Effector memory CD8-positive, alpha-beta T cell (primary cell): ENCODE results near the gene ROR1.
"Not testable (repeated sequence)": the region's sequence is repeated elsewhere in the genome, so short reads cannot be mapped to it uniquely, and the experiment has no call there.

ENCODE experiments used
- ATAC-seq: fragments of 150-1000 bp; cut with Tn5 transposase; replicated peaks from 2 replicates; pipeline ENCODE4 v1.10.0; 2021; ENCODE audit warnings: mild to moderate bottlenecking, moderate library complexity
- DNase-seq, 3 experiments: peaks; one replicate each; pipeline ENCODE4 v3.0.0; 2021
- H3K27ac Mint-ChIP-seq, 2 donors: one replicate each; pipeline ENCODE4 v1.8.0; 2022; ENCODE audit warnings: mild to moderate bottlenecking in 2 of 2, mixed read lengths in 2 of 2, moderate library complexity in 2 of 2
- H3K27me3 Mint-ChIP-seq, 2 donors: one replicate each; pipeline ENCODE4 v1.8.0; 2022; ENCODE audit warnings: mixed read lengths in 2 of 2
- H3K36me3 Mint-ChIP-seq: one replicate; pipeline ENCODE4 v1.8.0; 2022; ENCODE audit warnings: mild to moderate bottlenecking, moderate library complexity, mixed read lengths; ENCODE audit not compliant: insufficient read depth
- H3K4me1 Mint-ChIP-seq, 2 donors: one replicate each; pipeline ENCODE4 v1.8.0; 2022; ENCODE audit warnings: low read depth in 2 of 2, mixed read lengths in 2 of 2
- H3K4me3 Mint-ChIP-seq, 2 donors: one replicate each; pipeline ENCODE4 v1.8.0; 2022; ENCODE audit warnings: mild to moderate bottlenecking in 2 of 2, mixed read lengths in 2 of 2, moderate library complexity in 2 of 2
- H3K9me3 Mint-ChIP-seq, 2 donors: one replicate each; pipeline ENCODE4 v1.8.0; 2022; ENCODE audit warnings: mixed read lengths in 2 of 2

Gene ROR1

DNA sequence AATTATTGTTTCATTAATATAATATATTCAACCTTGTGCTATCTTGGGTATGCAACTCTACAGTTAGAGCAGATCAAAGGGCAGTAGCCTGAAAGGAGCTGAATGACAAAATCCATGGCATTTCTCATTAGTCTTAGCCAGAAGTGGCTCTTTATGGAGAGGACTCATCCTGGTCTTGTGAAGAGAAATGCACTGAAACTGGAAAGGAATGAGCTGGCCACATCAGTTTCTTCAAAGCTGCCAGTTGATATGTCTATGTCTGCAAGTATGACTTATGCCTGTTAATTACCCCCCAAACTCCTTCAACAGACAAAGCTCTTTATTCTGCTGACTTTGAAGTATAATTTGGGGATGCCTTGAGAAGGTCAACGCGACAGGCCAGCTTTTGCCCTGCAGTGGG is 310.6 kb downstream of the ROR1 start:
- H3K4me3 Mint-ChIP-seq, result no peak overlapping the region
- DNase-seq (no peak), ATAC-seq (no peak)
- no peaks in the 10 kb centered on the region for H3K36me3 Mint-ChIP-seq
- peaks cover 0 to 2% of the 10 kb centered on the region in 2 donors for H3K27me3 Mint-ChIP-seq
- H3K27ac Mint-ChIP-seq, result no peak overlapping the region
- no peaks in the 10 kb centered on the region for H3K4me1 Mint-ChIP-seq
- H3K9me3 Mint-ChIP-seq, result no peaks in the 10 kb centered on the region

DNA sequence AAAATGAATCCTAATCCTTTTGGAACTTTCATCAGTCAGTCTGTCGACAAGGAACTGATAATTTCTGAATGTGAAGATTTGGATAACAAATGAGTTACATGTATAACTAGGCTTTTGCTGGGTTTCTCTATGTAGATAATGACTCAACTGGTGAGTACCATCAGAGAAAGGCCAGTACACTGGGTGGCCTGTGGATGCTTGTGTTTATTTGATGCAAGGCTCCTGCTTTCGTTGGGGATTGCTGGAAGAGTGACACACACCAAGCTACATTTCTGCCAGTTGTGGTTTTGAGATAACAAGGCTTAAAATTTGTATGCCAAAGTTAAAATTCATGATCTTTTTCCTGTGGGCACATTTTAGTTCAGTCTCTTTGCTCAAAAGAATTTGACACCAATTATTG is 314.0 kb downstream of the ROR1 start:
- Mint-ChIP-seq H3K27me3 (peaks cover 0 to 25% of the 10 kb centered on the region in 2 donors), H3K36me3 (no peaks in the 10 kb centered on the region), H3K4me3 (no peak overlapping the region), H3K27ac (no peak overlapping the region), H3K4me1 (no peaks in the 10 kb centered on the region), H3K9me3 (no peaks in the 10 kb centered on the region)
- ATAC-seq, result no peak
- DNase-seq, result no peak

DNA sequence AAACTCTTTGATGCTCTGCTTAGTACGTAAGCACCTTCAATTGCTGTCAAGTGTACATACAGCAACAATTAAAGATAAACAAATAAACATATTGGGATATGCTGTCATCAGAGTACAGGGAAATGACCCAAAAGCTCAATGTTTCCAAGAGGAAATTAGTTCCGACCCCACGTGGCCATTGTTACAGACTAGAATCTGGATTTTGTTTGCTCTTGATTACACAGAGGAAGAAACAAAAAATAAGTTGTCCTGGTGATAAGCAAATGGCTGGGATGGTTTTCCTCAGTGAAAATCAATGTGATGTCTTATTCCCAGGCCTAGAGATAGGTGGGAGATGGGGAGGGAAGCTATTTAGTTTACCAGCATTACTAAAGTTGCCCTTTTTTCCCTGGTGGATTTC is 316.6 kb downstream of the ROR1 start:
- H3K4me1 Mint-ChIP-seq, result no peaks in the 10 kb centered on the region
- ATAC-seq (no peak), DNase-seq (no peak)
- H3K9me3 Mint-ChIP-seq, result no peaks in the 10 kb centered on the region
- H3K27ac Mint-ChIP-seq, result no peak overlapping the region
- H3K36me3 Mint-ChIP-seq, result no peaks in the 10 kb centered on the region
- H3K4me3 Mint-ChIP-seq, result no peak overlapping the region
- peaks cover 7 to 25% of the 10 kb centered on the region in 2 donors for H3K27me3 Mint-ChIP-seq

DNA sequence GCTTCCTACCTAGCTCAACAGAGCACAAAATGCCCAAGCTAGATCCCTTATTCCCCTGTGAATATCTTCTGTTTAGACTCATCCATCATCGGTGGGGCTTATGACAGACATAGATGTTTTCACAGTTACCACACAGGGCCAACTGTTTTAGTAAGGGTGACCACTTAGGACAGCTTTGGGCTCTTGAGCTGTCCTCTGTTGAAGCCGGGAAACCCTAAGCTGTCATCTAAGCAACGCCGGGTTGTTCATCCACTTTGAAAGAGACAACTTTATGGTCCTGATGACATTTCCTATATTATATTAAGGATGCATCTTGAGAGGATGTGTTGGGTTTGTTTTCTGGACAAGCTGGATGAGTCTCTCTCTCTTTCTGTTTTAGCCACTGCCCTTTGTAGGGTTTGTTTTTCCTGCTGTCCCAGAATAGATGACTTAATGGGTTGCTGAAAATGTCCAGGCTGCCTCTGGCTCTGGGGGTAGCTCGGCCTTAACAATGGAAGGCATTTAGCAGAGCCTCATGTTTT is 319.1 kb downstream of the ROR1 start:
- no peak for ATAC-seq
- H3K27ac Mint-ChIP-seq, result no peak overlapping the region

DNA sequence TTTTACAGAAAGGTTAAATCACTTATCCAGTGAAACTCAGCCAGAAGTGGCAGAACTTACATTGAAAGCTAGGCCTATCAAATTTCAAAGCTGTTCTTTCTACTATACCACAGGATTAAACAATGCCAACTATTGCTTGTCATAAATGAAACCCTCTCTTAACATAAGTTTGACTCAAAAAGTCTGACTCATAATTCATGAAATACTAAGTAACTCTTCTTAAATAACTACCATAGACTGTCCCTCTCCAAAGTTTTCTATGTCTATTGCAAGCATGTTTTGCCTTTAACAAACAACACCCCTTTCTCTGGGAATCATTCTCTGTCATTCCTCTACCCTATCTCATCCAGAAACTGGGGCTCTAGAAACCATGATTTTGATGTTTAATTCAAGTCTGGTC is 320.1 kb downstream of the ROR1 start:
- H3K27me3 Mint-ChIP-seq, result peaks cover 7 to 32% of the 10 kb centered on the region in 2 donors
- DNase-seq (no peak), ATAC-seq (no peak)
- H3K4me3 Mint-ChIP-seq, result no peak overlapping the region
- H3K9me3 Mint-ChIP-seq, result no peaks in the 10 kb centered on the region
- no peak overlapping the region for H3K27ac Mint-ChIP-seq
- no peaks in the 10 kb centered on the region for H3K36me3 Mint-ChIP-seq
- H3K4me1 Mint-ChIP-seq, result no peaks in the 10 kb centered on the region

More for the DNA sequence above, 319.1 kb downstream of the ROR1 start:
- Mint-ChIP-seq H3K4me1 (no peaks in the 10 kb centered on the region), H3K9me3 (no peaks in the 10 kb centered on the region), H3K27me3 (peaks cover 7 to 32% of the 10 kb centered on the region in 2 donors), H3K36me3 (no peaks in the 10 kb centered on the region), H3K4me3 (no peak overlapping the region)
- no peak for DNase-seq

DNA sequence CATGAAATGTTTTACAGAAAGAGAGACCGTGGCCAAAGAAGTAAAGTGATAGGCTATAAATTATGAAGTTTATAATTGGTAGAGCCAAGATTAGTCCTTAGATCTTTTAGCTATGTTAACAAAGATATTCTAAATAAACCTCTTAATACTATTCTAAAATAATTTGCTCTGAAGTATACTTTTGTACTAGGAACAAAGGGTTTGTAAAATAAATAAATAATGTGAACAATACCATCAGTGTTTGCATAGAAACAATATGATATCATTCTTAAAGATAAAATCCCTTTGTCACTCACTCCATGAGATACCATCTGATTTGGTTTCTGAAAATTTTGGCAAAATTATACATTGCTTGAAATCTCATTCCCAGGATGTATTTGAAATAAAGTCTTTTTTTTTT is 322.0 kb downstream of the ROR1 start:
- Mint-ChIP-seq H3K4me3 (no peak overlapping the region), H3K9me3 (no peaks in the 10 kb centered on the region), H3K27ac (no peak overlapping the region), H3K4me1 (no peaks in the 10 kb centered on the region), H3K36me3 (no peaks in the 10 kb centered on the region), H3K27me3 (peaks cover 7 to 23% of the 10 kb centered on the region in 2 donors)
- ATAC-seq (no peak), DNase-seq (no peak)

DNA sequence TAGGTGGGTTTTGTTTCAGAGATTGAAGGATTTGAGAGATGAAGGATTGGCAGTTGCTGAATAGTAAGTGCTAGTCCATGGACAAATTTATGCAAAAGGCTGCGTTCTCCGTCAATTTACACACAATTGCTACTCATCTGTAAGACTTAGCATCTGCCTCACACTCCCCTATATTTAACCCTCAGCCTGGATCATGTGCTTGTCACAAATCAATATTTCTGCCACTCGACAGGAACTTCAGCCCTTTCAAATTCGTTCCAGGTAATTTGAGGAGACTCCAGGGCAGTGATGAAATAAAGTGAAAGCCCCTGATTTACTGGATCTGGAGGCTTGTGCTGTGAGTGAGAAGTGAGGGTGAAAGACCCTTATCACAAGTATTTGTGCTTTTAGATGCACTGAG is 324.0 kb downstream of the ROR1 start:
- ATAC-seq (no peak), DNase-seq (no peak)
- Mint-ChIP-seq H3K4me1 (no peaks in the 10 kb centered on the region), H3K27me3 (peaks cover 7% of the 10 kb centered on the region in 2 donors), H3K27ac (no peak overlapping the region), H3K36me3 (no peaks in the 10 kb centered on the region), H3K4me3 (no peak overlapping the region), H3K9me3 (no peaks in the 10 kb centered on the region)

DNA sequence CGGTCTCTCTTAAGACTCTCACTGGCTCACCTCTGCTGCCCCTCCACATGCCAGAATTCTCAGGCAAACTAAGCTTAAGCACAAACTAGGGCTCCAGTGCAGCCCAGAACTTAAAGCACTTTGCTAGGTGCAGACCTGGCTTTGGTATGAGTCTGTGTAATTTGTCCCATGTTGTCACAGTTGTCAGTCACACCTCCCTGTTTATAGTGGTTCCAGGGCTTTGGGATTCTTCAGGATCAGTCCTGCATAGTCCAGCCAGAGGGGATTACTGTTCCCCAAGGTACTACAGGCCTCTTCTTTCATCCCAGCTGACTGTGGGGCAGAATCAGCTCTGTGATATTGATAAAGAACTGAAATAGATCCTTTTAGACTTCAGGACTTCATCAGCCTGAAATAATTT is 324.6 kb downstream of the ROR1 start:
- H3K27ac Mint-ChIP-seq, result no peak overlapping the region
- H3K27me3 Mint-ChIP-seq, result peaks cover 5 to 7% of the 10 kb centered on the region in 2 donors
- H3K36me3 Mint-ChIP-seq, result no peaks in the 10 kb centered on the region

DNA sequence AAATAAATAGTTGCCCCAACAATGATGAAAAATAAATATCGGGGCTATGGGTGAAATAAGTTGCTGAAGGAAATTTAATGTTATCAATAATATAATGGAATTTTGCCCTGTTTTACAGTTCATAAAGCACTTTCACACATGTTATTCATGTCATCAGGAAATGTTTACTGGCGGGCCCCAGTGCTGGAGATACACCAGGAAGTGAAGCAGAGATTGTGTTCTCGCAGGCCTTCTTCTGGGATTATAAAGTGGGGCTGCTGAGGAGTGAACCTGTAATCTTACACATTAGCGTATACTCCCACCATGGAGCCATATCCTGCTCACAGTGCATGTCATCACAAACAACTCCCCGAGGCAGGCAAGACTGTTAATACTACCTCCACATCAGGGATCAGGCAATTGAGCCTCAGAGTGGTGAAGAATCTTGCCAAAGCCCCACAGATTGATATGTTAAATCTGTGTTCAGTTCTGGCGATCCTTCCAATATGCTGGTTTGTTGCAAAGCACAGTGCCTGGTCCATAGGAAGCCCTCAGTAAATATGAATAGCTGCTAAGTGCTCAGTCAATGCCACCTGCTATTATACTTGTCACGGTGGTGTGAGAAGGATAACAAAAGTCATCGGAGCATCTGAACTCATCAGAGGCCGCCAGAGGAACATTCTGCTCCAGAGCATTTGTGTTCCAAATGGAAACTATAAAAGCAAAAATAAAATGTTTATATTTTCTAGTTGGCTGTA is 325.2 kb downstream of the ROR1 start:
- H3K36me3 Mint-ChIP-seq, result no peaks in the 10 kb centered on the region
- no peaks in the 10 kb centered on the region for H3K9me3 Mint-ChIP-seq
- no peak for ATAC-seq

More for the DNA sequence above, 324.6 kb downstream of the ROR1 start:
- Mint-ChIP-seq H3K9me3 (no peaks in the 10 kb centered on the region), H3K4me3 (no peak overlapping the region), H3K4me1 (no peaks in the 10 kb centered on the region)
- ATAC-seq (no peak), DNase-seq (no peak)

DNA sequence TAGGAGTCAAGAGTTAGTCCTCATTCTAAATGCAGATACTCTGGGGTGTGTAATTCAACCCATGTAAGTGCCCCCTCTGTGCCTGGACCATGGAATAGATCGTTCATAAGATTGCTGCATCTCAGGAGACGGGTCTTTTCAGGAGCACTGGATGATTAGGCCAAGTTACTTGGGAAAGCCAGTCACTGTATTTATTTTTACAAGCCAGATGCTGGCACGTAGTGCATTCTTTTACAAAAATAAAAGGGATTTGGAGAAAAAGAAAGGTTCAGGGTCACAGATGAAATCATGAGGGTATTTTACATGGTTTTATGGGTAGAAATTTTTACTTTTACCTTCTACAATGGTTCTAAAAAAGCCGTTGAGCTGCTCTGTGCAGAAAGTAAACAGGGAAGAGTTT is 327.0 kb downstream of the ROR1 start:
- no peak for ATAC-seq
- Mint-ChIP-seq H3K4me1 (no peaks in the 10 kb centered on the region), H3K4me3 (no peak overlapping the region), H3K9me3 (no peaks in the 10 kb centered on the region), H3K27ac (no peak overlapping the region), H3K36me3 (no peaks in the 10 kb centered on the region), H3K27me3 (peaks cover 7 to 8% of the 10 kb centered on the region in 2 donors)
- no peak for DNase-seq

More for the DNA sequence above, 325.2 kb downstream of the ROR1 start:
- Mint-ChIP-seq H3K4me1 (no peaks in the 10 kb centered on the region), H3K27ac (no peak overlapping the region), H3K4me3 (no peak overlapping the region), H3K27me3 (peaks cover 0 to 7% of the 10 kb centered on the region in 2 donors)
- no peak for DNase-seq

DNA sequence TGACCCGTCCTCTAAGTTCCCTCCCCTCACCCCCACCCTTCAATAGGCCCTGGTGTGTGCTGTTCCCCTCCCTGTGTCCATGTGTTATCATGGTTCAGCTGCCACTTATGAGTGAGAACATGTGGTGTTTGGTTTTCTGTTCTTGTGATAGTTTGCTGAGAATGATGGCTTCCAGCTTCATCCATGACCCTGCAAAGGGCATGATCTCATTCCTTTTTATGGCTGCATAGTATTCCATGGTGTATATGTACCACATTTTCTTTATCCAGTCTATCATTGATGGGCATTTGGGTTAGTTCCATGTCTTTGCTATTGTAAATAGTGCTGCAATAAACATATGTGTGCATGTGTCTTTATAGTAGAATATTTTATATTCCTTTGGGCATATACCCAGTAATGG is 330.8 kb downstream of the ROR1 start:
- H3K4me3 Mint-ChIP-seq, H3K27ac Mint-ChIP-seq, ATAC-seq, DNase-seq, H3K9me3 Mint-ChIP-seq, H3K36me3 Mint-ChIP-seq, H3K4me1 Mint-ChIP-seq: not testable (repeated sequence)
- H3K27me3 Mint-ChIP-seq, result peaks cover 8 to 15% of the 10 kb centered on the region in 2 donors

DNA sequence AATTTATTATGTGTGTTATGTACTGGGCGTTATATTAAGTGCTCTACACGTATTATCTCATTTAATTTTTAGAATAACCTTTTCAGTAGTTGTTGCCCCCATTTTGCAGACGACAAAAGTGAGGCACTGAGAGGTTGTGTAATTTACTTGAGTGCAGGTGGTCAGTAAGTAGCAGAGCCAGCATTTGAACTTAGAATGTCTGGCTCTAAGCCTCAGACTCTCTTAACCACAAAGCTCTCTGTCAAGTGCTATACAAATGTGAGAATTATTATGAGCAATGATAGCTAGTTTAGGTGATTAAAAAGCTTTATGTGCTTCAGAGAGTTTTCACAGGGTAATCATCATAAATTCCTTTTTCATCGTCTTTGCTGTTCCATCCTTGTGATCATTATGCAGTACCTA is 333.3 kb downstream of the ROR1 start:
- Mint-ChIP-seq H3K9me3 (no peaks in the 10 kb centered on the region), H3K4me3 (no peak overlapping the region), H3K36me3 (peaks cover 4% of the 10 kb centered on the region), H3K4me1 (peaks cover 0 to 2% of the 10 kb centered on the region in 2 donors), H3K27ac (no peak overlapping the region), H3K27me3 (peaks cover 8 to 22% of the 10 kb centered on the region in 2 donors)
- DNase-seq, result no peak
- no peak for ATAC-seq

DNA sequence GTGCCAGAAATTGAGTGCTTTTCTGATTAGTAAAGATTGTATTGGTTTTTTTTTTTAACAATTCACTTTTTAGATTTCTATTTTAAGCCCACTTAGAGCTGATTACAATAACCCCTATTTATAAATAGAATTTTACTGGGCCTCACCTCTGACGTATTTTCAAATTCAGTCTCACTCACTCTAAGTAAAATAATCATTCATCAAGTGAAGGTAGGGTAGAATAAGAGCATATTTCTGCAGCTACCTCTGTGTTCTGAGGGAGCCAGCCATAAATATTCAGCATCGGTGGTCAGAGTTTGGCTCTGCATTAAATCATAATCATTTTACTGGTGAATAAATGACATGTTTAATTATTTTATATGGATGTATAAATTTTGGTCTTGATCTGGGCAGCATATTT is 333.8 kb downstream of the ROR1 start:
- ATAC-seq (no peak), DNase-seq (no peak)
- Mint-ChIP-seq H3K27ac (no peak overlapping the region), H3K4me1 (peaks cover 0 to 2% of the 10 kb centered on the region in 2 donors), H3K9me3 (no peaks in the 10 kb centered on the region), H3K4me3 (no peak overlapping the region), H3K36me3 (peaks cover 4% of the 10 kb centered on the region), H3K27me3 (peaks cover 11 to 27% of the 10 kb centered on the region in 2 donors)
